MM.1S (cell line): ENCODE data around the gene ZCCHC24.

ENCODE experiments used
- CTCF ChIP-seq: fragments of 300-600 bp; sonication (generic); IDR thresholded peaks from 2 replicates; pipeline ENCODE4 v1.5.1; 2016; ENCODE audit warnings: antibody characterized with exemption, low read length, mixed read lengths
- EZH2 ChIP-seq: fragments of 300-600 bp; sonication (generic); optimal IDR thresholded peaks from 2 replicates; pipeline ENCODE3; 2017; ENCODE audit warnings: low read depth, mild to moderate bottlenecking, antibody characterized with exemption, low read length, mixed read lengths

- TF ChIP-seq CTCF, result no peak
- TF ChIP-seq EZH2, result no peak
Measured at GRCh38 chr10:79434821-79435251, 10.6 kb downstream of the ZCCHC24 start.
